Measurements from ENCODE around the gene CHID1.
A peak's percentile ranks its signal among the peaks of the same experiment; 100 is the strongest.

Gene CHID1

DNA sequence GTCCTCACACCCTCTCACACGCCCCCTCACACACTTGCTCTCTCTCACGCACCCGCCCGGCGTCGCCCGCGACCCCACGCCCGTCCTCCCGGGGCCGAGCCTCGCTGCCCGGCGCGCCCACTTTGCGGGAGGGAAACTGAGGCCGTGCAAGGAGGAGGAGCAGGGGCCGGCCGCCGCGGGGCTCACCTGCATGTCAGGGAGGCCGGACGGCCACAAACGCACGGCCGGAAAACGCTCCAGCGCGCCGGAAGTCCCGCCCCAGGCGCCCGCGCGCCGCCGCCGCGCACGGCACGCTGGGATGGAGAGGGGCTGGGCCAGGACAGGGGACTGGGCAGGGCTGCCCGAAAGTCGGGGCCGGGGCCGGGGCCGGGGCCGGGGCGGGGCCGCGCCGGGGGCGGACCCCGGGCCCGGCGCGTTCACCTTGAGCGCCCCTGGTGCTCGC, at the start of gene CHID1:
Gene CHID1 (minus strand): TSS at position 222 of the 442 bp plus-strand sequence. CDS start 5,994 bp downstream, outside the sequence.
- Histone ChIP-seq H3K36me3 (ENCODE audit: control insufficient read depth, insufficient read depth, low read length) (no peaks in the 10 kb centered on the region), H3K9me3 (ENCODE audit: control insufficient read depth, low read length) (no peaks in the 10 kb centered on the region), H3K9ac (ENCODE audit: low read length) (peak within 1 kb of the TSS; percentile 70), H3K27me3 (ENCODE audit: control insufficient read depth, insufficient read depth, low read length) (no peaks in the 10 kb centered on the region), H3K4me3 (ENCODE audit: low read length) (peak within 1 kb of the TSS; percentile 50), H3K4me1 (ENCODE audit: control insufficient read depth, insufficient read depth, low read length) (peaks cover 5% of the 10 kb centered on the region)

DNA sequence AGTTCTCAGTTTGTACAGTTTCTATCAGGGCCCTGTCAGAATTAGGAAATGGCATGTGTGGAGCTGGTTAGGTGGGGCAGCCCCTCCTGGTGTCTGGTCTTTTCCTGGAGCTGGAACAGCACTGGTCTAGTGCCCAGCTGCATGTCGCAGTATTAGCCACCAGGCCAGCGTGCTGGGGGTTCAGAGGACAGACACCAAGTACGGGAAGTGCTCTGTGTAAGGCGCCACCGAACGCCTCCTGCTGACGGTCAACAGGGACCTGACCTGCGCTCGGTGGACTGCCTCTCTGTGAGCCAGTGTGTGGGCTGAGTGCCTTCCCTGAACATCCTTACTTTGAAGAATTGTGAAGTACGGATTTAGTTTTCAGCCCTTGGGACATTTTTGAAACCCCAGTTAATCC, 49.0 kb upstream of the CHID1 start:
- H3K9me3 ChIP-seq (ENCODE audit: control insufficient read depth, low read length): no peaks in the 10 kb centered on the region
- no peak overlapping the region for H3K4me3 ChIP-seq (ENCODE audit: low read length)
- H3K36me3 ChIP-seq (ENCODE audit: control insufficient read depth, insufficient read depth, low read length): peaks cover 3% of the 10 kb centered on the region
- H3K9ac ChIP-seq (ENCODE audit: low read length): no peak overlapping the region
- H3K4me1 ChIP-seq (ENCODE audit: control insufficient read depth, insufficient read depth, low read length): peaks cover 10% of the 10 kb centered on the region
- no peaks in the 10 kb centered on the region for H3K27me3 ChIP-seq (ENCODE audit: control insufficient read depth, insufficient read depth, low read length)

DNA sequence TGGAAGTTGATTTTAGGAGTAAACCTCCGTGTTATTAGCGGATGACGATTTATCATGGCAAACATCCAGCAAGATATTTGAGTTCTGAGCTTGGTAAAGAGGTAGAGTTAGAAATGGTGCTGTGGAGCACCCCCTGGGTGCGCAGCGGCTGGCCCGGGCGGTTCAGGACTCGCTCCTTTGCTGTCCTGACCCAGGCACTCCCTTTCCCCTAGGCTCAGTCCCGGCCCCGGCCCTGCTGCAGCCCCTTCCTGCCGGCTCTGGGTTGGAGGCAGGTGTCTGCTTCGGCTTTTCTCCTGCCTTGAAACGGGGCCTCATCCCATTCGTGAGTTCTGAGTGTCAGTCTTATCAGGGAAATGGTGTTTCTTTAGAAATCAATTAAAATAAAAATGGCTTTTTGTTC, 48.4 kb upstream of the CHID1 start:
- Histone ChIP-seq H3K27me3 (ENCODE audit: control insufficient read depth, insufficient read depth, low read length) (no peaks in the 10 kb centered on the region), H3K4me3 (ENCODE audit: low read length) (no peak overlapping the region), H3K9me3 (ENCODE audit: control insufficient read depth, low read length) (no peaks in the 10 kb centered on the region), H3K9ac (ENCODE audit: low read length) (no peak overlapping the region), H3K4me1 (ENCODE audit: control insufficient read depth, insufficient read depth, low read length) (peaks cover 10% of the 10 kb centered on the region), H3K36me3 (ENCODE audit: control insufficient read depth, insufficient read depth, low read length) (peaks cover 3% of the 10 kb centered on the region)

- peaks cover 10% of the 10 kb centered on the region for H3K4me1 ChIP-seq (ENCODE audit: control insufficient read depth, insufficient read depth, low read length)
- peaks cover 3% of the 10 kb centered on the region for H3K36me3 ChIP-seq (ENCODE audit: control insufficient read depth, insufficient read depth, low read length)
- H3K9ac ChIP-seq (ENCODE audit: low read length): no peak overlapping the region
- no peak overlapping the region for H3K4me3 ChIP-seq (ENCODE audit: low read length)
- H3K27me3 ChIP-seq (ENCODE audit: control insufficient read depth, insufficient read depth, low read length): no peaks in the 10 kb centered on the region
- H3K9me3 ChIP-seq (ENCODE audit: control insufficient read depth, low read length): no peaks in the 10 kb centered on the region
These were observed 47.5 kb upstream of the CHID1 start for GRCh38 chr11:958101-958500.

DNA sequence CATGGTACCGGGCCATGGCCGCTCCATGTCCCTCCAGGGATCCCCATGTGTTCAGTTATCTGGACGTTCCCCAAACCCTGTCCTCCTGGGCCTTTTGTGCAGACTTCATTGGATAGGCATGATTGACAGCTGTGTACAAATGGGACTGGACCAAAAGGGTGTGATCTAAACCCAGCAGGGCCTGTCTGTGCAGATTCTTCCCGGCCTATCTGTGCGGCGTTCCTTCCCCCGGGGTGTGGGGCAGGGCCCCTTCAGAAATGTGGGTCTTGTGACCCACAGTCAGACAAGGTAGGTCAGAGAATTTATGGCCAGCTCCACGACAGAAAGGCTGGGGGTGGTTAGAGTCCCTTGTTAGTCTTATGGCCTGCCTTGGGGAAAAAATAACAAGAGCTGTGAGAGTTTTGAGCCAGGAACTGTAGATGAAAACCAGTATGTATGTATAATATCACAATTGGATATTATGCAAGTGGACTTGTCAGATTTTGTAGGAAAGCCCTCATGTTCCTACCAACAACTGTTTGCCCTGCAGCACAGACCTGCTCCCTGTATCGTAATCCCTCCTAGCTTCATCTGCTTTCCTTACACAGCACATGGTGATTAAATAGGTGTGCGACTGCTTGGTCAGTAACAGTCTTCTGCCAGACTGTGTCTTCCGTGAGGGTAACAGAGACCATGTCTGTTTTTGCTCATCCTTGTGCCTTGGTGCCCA, 46.8 kb upstream of the CHID1 start:
- Histone ChIP-seq H3K36me3 (ENCODE audit: control insufficient read depth, insufficient read depth, low read length) (peaks cover 3% of the 10 kb centered on the region), H3K4me3 (ENCODE audit: low read length) (no peak overlapping the region), H3K27me3 (ENCODE audit: control insufficient read depth, insufficient read depth, low read length) (no peaks in the 10 kb centered on the region), H3K9ac (ENCODE audit: low read length) (no peak overlapping the region), H3K4me1 (ENCODE audit: control insufficient read depth, insufficient read depth, low read length) (peaks cover 16% of the 10 kb centered on the region), H3K9me3 (ENCODE audit: control insufficient read depth, low read length) (no peaks in the 10 kb centered on the region)

DNA sequence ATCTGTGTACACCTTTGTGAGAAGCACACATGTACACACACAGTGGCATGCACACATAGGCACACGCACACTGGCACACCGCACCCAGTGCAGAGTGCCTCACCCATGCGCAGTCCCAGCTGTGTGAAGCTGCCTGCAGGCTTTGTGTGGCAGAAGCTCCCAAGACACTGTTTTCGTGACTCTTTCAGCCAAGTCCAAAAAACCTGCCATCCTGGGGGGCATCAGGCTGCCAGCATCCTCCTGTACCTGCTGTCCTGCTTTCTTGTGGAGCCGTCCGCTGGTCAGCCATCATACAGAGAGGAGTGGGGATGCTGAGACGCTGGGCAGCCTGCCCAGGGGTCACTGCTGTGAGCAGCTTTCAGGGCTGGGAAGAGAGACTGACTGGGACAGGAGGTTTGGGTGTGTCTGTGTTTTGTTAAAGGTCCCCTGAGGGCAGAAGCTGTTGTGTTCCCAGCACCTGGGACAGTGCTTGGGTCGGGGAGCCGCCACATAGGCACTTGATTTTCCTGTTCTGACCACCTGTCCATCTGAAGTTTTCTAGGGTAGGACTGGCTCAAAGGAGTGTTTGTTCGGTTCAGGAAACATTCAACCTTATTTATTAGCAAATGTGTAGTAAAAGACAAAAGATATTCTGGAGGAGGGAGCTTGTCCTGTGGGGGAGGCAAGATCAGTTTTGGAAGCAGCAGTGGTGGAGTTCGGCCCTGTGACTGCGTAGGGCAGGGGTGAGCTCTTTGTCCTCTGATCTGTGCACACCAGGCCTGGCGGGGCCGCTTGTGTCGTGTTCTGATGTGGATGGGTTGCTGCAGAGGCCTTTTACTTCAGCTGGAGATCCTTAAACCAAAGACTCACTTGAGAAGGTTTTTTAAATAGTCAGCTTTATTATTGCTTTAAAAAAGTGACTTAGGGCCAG, 44.8 kb upstream of the CHID1 start:
- no peaks in the 10 kb centered on the region for H3K27me3 ChIP-seq (ENCODE audit: control insufficient read depth, insufficient read depth, low read length)
- H3K9ac ChIP-seq (ENCODE audit: low read length): no peak overlapping the region
- no peaks in the 10 kb centered on the region for H3K9me3 ChIP-seq (ENCODE audit: control insufficient read depth, low read length)
- no peak overlapping the region for H3K4me3 ChIP-seq (ENCODE audit: low read length)
- peaks cover 25% of the 10 kb centered on the region for H3K4me1 ChIP-seq (ENCODE audit: control insufficient read depth, insufficient read depth, low read length)
- H3K36me3 ChIP-seq (ENCODE audit: control insufficient read depth, insufficient read depth, low read length): peaks cover 3% of the 10 kb centered on the region

GRCh38 chr11:954392-955153, 44.0 kb upstream of the CHID1 start:
- Histone ChIP-seq H3K36me3 (ENCODE audit: control insufficient read depth, insufficient read depth, low read length) (peaks cover 3% of the 10 kb centered on the region), H3K4me1 (ENCODE audit: control insufficient read depth, insufficient read depth, low read length) (peaks cover 25% of the 10 kb centered on the region), H3K27me3 (ENCODE audit: control insufficient read depth, insufficient read depth, low read length) (no peaks in the 10 kb centered on the region), H3K4me3 (ENCODE audit: low read length) (no peak overlapping the region), H3K9ac (ENCODE audit: low read length) (no peak overlapping the region), H3K9me3 (ENCODE audit: control insufficient read depth, low read length) (no peaks in the 10 kb centered on the region)

DNA sequence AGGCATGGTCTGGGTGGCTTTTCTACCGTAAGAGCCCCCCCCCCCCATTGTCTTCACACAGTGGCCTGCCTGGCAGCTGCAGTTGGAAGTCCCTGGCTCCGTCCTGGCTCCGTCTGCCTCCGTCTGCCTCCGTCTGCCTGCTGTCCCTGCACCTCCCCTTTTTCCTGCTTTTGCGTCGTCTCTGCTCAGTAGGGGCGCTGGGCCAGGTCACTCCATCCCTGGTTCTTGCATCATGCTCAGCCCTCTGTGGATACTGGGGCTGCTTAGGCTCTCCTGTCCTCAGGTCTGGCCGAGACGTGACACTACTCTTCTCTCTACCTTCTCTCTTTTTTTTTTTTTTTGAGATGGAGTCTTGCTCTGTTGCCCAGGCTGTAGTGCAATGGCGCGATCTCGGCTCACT, 42.9 kb upstream of the CHID1 start:
- H3K9me3 ChIP-seq (ENCODE audit: control insufficient read depth, low read length): no peaks in the 10 kb centered on the region
- no peak overlapping the region for H3K9ac ChIP-seq (ENCODE audit: low read length)
- peaks cover 25% of the 10 kb centered on the region for H3K4me1 ChIP-seq (ENCODE audit: control insufficient read depth, insufficient read depth, low read length)
- H3K36me3 ChIP-seq (ENCODE audit: control insufficient read depth, insufficient read depth, low read length): no peaks in the 10 kb centered on the region
- H3K27me3 ChIP-seq (ENCODE audit: control insufficient read depth, insufficient read depth, low read length): no peaks in the 10 kb centered on the region
- H3K4me3 ChIP-seq (ENCODE audit: low read length): no peak overlapping the region

DNA sequence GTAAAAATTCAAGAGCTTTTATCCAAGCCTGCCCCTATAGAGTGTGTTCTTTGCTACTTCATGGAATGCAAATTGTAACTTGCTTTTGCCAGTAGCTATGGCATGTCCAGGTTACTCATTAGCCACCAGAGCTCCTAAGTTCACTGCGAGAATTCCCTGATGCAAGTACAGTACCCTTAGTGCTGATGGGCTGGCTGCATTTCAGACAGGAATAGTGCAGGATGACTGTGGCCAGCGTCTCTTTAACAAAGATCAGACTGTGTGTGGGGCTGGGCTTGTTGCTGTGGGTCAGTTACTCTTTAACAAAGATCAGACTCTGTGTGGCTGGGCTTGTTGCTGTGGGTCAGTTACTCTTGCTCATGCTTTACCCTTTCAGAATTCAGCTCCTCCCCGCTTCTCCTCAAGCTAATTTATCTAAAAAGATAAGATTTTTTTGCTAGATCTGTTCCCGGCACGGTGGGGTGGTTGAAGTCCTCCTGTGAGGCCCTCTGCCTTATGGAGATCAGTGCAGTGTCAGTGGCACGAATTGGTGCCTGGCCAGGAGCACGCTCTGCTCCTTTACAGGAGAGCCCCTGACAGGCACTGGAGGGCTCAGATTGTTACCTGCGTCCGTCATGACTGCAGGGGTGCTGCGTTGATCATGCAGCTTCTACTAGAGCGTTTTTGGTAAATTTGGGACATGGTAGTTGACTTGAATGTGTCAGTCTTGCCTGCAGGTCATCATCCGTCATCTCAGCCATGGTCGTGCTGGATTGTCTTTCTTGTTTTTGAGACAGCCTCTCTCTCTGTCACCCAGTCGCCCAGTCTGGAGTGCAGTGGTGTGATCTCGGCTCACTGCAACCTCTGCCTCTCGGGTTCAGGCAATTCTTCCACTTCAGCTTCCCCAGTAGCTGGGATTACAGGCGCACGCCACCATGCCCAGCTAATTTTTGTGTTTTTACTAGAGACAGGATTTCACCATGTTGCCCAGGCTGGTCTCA, 42.1 kb upstream of the CHID1 start:
- Histone ChIP-seq H3K4me3 (ENCODE audit: low read length) (no peak overlapping the region), H3K27me3 (ENCODE audit: control insufficient read depth, insufficient read depth, low read length) (no peaks in the 10 kb centered on the region), H3K4me1 (ENCODE audit: control insufficient read depth, insufficient read depth, low read length) (peaks cover 25% of the 10 kb centered on the region), H3K9ac (ENCODE audit: low read length) (no peak overlapping the region), H3K9me3 (ENCODE audit: control insufficient read depth, low read length) (no peaks in the 10 kb centered on the region), H3K36me3 (ENCODE audit: control insufficient read depth, insufficient read depth, low read length) (no peaks in the 10 kb centered on the region)

- Histone ChIP-seq H3K4me1 (ENCODE audit: control insufficient read depth, insufficient read depth, low read length) (peaks cover 25% of the 10 kb centered on the region), H3K36me3 (ENCODE audit: control insufficient read depth, insufficient read depth, low read length) (no peaks in the 10 kb centered on the region), H3K4me3 (ENCODE audit: low read length) (no peak overlapping the region)
These were observed 40.9 kb upstream of the CHID1 start for GRCh38 chr11:951507-951906.

DNA sequence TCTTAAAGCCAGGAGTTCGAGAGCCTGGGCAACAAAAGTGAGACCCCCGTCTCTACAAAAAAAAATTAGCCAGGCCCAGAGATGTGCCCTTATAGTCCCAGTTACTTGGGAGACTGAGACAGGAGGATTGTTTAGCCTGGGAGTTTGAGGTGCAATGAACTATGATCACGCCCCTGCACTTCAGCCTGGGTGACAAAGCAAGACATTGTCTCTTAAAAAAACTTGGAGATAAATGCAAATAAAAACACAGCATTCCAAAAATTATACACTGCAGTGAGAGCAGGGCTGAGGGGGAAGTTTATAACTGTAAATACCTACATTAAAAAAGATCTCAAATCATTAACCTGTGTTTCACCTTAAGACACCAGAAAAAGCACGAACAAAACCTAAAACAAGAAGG, 37.1 kb upstream of the CHID1 start:
- H3K9me3 ChIP-seq (ENCODE audit: control insufficient read depth, low read length): no peaks in the 10 kb centered on the region
- no peak overlapping the region for H3K9ac ChIP-seq (ENCODE audit: low read length)
- no peaks in the 10 kb centered on the region for H3K27me3 ChIP-seq (ENCODE audit: control insufficient read depth, insufficient read depth, low read length)
- H3K36me3 ChIP-seq (ENCODE audit: control insufficient read depth, insufficient read depth, low read length): no peaks in the 10 kb centered on the region
- peaks cover 12% of the 10 kb centered on the region for H3K4me1 ChIP-seq (ENCODE audit: control insufficient read depth, insufficient read depth, low read length)
- H3K4me3 ChIP-seq (ENCODE audit: low read length): no peak overlapping the region

More at GRCh38 chr11:951507-951906, 40.9 kb upstream of the CHID1 start:
- Histone ChIP-seq H3K9me3 (ENCODE audit: control insufficient read depth, low read length) (no peaks in the 10 kb centered on the region), H3K27me3 (ENCODE audit: control insufficient read depth, insufficient read depth, low read length) (no peaks in the 10 kb centered on the region), H3K9ac (ENCODE audit: low read length) (no peak overlapping the region)
